Measurements from ENCODE around the gene FBXL19. TPM values are rescaled to one million over a fixed set of nuclear protein-coding genes. Genes with fewer than 3 reads are reported as not detected.

Gene FBXL19
- total and polyA plus RNA-seq, 9 of the 15 experiments (the other 6 are each of a cell fraction or from before 2014, with no cell fraction given): 0.13 to 48.0 (median 13.5) TPM; not detected in 1

DNA sequence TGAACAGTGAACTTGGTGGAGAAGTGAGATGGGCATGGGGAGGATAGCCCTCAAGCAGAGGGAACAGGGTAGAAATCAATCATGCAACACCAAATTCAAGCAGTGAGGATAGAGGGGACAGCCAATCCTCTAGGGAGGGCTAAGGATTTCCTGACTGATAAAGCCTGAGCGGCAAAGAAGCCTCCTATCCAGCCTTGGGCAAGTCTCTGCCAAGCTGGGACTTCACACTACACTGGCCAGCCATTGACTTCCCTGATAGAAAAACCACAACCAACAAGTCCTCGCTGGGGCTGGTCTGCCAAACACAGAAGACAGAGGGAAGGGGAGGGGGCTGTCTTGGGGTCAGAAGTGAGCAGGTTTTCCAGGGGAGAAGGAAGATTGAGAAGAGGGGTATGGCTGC lies 2.5 kb upstream of the FBXL19 start:
- Histone ChIP-seq H3K9ac (ENCODE audit: insufficient read depth in 1 of 2, low read depth in 2 of 2, low read length in 2 of 2) (no peak overlapping the region; a peak in 1 of 4 replicates), H3K27ac (ENCODE audit: extremely low read depth, low read depth, low read length) (no peak overlapping the region), H3K4me3 (no peak overlapping the region), H4K20me1 (replicated peaks; ENCODE audit: control insufficient read depth, insufficient read depth, low read length) (0 out of 2 replicates have a peak, but pooled peaks cover 3% of the 10 kb centered on the region), H3K9me1 (ENCODE audit: control insufficient read depth, insufficient read depth, low read length) (no peaks in the 10 kb centered on the region), H3K79me2 (ENCODE audit: control insufficient read depth, insufficient read depth, low read length) (peaks cover 17% of the 10 kb centered on the region), H3K9me3 (replicated peaks; ENCODE audit: control insufficient read depth, insufficient read depth, low read depth, low read length) (no peaks in the 10 kb centered on the region), H3K36me3 (ENCODE audit: control insufficient read depth, insufficient read depth, low read length) (peaks cover 9% of the 10 kb centered on the region; the same call in 1 of the 3 replicates), H3K4me1 (replicated peaks in 1 of 2; ENCODE audit: control insufficient read depth in 2 of 2, insufficient read depth in 2 of 2, low read length in 2 of 2) (peaks cover 3 to 31% of the 10 kb centered on the region in 2 experiments; a peak in 4 of 5 replicates), H3K27me3 (ENCODE audit: control insufficient read depth in 2 of 2, insufficient read depth in 2 of 2, low read length in 2 of 2) (no peaks in the 10 kb centered on the region; a peak in 1 of 5 replicates), H2AFZ (ENCODE audit: low read depth, low read length) (peak overlapping the region; percentile 89; the same call in 1 of the 2 replicates), H3K4me2 (ENCODE audit: insufficient read depth, low read length) (0 out of 2 replicates have a peak overlapping the region, but pooled peaks have one; percentile 92)
- ChIA-PET POLR2A (interaction anchor here (0.6 kb wide), 1 partner anchor 163 kb away, joined by 3 read pairs; no protein-coding TSS in a partner anchor), CTCF (ENCODE audit: low intra/inter-chr PET ratio) (interaction anchor here (1.2 to 1.9 kb wide), 2 partner anchors 76 to 262 kb away, joined by 5 to 20 read pairs; no protein-coding TSS in a partner anchor)
- no peak for ATAC-seq
- no TSS peak for BruUV-seq (replicated peaks)
- 57% methylated on average over 2 of the region's 2 CpGs for WGBS (ENCODE audit: insufficient coverage, low coverage, missing lambda C conversion rate)
- intact Hi-C loops (cut with micrococcal nuclease): loop anchor here (1.0 to 5.0 kb wide), 4 partner anchors 27 to 264 kb away; partner anchors contain the start of genes BCL7C and FBRS
- in situ Hi-C loops (cut with MboI): loop anchor here (5.0 kb wide), 1 partner anchor 74 kb away; no protein-coding TSS in a partner anchor
- DNase-seq (ENCODE audit: extremely low read depth in 1 of 4, low spot score in 3 of 4): no peak
- FAIRE-seq: no peak
- no peak for TF ChIP-seq RFX1 (IDR thresholded peaks at IDR 0.05)
- TF ChIP-seq, protein P1, sequence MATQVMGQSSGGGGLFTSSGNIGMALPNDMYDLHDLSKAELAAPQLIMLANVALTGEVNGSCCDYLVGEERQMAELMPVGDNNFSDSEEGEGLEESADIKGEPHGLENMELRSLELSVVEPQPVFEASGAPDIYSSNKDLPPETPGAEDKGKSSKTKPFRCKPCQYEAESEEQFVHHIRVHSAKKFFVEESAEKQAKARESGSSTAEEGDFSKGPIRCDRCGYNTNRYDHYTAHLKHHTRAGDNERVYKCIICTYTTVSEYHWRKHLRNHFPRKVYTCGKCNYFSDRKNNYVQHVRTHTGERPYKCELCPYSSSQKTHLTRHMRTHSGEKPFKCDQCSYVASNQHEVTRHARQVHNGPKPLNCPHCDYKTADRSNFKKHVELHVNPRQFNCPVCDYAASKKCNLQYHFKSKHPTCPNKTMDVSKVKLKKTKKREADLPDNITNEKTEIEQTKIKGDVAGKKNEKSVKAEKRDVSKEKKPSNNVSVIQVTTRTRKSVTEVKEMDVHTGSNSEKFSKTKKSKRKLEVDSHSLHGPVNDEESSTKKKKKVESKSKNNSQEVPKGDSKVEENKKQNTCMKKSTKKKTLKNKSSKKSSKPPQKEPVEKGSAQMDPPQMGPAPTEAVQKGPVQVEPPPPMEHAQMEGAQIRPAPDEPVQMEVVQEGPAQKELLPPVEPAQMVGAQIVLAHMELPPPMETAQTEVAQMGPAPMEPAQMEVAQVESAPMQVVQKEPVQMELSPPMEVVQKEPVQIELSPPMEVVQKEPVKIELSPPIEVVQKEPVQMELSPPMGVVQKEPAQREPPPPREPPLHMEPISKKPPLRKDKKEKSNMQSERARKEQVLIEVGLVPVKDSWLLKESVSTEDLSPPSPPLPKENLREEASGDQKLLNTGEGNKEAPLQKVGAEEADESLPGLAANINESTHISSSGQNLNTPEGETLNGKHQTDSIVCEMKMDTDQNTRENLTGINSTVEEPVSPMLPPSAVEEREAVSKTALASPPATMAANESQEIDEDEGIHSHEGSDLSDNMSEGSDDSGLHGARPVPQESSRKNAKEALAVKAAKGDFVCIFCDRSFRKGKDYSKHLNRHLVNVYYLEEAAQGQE (IDR thresholded peaks at IDR 0.05; ENCODE audit: borderline replicate concordance): no peak
- TF ChIP-seq, protein P1 (CRISPR knock-in tag; IDR thresholded peaks at IDR 0.05; ENCODE audit: low read depth): no peak
- TF ChIP-seq TOE1 (IDR thresholded peaks at IDR 0.05; ENCODE audit: borderline replicate concordance): no peak
- no peak for TF ChIP-seq TOE1 (CRISPR knock-in tag; IDR thresholded peaks at IDR 0.05; ENCODE audit: borderline replicate concordance, low read depth)
- TF ChIP-seq HSF4 (CRISPR knock-in tag; IDR thresholded peaks at IDR 0.05; ENCODE audit: borderline replicate concordance): no peak
- TF ChIP-seq ZNF282 (CRISPR knock-in tag; IDR thresholded peaks at IDR 0.05): no peak
- TF ChIP-seq ESRRA (IDR thresholded peaks at IDR 0.05; ENCODE audit: borderline replicate concordance, low read depth): no peak
- TF ChIP-seq, protein P2, sequence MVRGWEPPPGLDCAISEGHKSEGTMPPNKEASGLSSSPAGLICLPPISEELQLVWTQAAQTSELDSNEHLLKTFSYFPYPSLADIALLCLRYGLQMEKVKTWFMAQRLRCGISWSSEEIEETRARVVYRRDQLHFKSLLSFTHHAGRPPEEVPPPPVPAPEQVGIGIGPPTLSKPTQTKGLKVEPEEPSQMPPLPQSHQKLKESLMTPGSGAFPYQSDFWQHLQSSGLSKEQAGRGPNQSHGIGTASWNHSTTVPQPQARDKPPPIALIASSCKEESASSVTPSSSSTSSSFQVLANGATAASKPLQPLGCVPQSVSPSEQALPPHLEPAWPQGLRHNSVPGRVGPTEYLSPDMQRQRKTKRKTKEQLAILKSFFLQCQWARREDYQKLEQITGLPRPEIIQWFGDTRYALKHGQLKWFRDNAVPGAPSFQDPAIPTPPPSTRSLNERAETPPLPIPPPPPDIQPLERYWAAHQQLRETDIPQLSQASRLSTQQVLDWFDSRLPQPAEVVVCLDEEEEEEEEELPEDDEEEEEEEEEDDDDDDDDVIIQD (CRISPR knock-in tag; IDR thresholded peaks at IDR 0.05): no peak
- no peak for TF ChIP-seq YBX1 (IDR thresholded peaks at IDR 0.05)
- TF ChIP-seq, protein P3, sequence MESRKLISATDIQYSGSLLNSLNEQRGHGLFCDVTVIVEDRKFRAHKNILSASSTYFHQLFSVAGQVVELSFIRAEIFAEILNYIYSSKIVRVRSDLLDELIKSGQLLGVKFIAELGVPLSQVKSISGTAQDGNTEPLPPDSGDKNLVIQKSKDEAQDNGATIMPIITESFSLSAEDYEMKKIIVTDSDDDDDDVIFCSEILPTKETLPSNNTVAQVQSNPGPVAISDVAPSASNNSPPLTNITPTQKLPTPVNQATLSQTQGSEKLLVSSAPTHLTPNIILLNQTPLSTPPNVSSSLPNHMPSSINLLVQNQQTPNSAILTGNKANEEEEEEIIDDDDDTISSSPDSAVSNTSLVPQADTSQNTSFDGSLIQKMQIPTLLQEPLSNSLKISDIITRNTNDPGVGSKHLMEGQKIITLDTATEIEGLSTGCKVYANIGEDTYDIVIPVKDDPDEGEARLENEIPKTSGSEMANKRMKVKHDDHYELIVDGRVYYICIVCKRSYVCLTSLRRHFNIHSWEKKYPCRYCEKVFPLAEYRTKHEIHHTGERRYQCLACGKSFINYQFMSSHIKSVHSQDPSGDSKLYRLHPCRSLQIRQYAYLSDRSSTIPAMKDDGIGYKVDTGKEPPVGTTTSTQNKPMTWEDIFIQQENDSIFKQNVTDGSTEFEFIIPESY (CRISPR knock-in tag; IDR thresholded peaks at IDR 0.05): no peak

Data from K562 (cell line).